COLO668 (cell line): ENCODE measurements around the gene FOXN3.
A peak's percentile ranks its signal among the peaks of the same experiment; 100 is the strongest.

ENCODE experiments used
- DNase-seq: peaks from one replicate; lab custom pipeline; 2025; ENCODE audit not compliant: unreplicated experiment; lab: John Stamatoyannopoulos, UW

Gene FOXN3

GRCh38 chr14:89409961-89410360 is 7.1 kb downstream of the FOXN3 start:
- DNase-seq: no peak

DNA sequence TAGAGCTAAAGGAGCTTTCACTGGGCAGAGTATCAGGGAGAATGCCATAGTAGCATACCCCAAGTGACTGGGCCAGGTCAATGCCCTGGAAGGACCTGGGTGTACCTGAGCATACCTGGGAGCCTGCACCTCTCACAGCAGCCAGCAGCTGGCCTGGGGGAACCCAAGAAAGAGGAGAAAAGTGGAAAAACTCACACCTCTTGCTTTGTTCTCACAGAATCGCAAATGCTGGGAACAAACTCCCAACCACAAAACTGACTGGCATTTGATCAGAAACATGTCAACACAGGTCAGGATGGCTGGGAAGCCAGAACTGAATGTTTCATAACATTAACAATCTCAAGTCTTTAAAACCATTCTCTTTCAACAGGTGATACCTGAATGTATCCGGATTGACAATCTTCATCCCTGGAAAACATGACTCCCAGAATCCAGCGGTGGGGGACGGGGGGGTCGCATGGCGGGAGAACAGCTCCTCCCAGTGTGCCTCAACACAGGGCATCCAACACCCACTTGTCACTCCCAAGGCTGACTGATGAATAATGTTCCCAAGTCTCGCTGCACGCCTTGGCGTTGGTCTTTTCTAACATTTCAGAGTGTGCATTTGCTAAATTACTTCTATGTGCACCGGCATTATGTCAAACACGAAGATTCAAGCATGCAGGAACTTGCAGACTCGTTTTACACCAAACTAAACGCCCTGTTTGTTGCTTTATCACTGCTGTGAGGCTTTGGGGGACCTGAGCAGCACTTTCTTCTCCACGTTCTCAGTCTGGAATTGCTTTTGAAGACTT is 7.9 kb downstream of the FOXN3 start:
- DNase-seq: no peak

DNA sequence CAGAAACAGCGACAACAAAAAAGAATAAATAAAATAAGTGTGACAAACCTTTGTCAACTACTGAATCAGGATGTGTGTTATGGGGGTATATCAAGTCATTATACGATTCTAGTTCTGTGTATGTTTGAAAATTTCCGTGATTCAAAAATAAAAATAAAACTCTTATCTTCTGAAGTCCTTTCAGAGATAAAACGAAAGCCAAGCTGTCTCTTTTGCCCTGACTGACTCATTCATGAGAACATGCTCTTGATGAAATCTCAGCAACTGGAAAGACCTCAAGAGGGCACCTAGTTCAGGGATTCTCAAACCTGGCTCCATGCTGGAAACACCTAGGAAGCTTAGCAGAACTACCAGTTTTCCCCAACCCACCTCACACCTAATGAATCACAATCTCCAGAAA is 9.2 kb downstream of the FOXN3 start:
- DNase-seq: no peak

DNA sequence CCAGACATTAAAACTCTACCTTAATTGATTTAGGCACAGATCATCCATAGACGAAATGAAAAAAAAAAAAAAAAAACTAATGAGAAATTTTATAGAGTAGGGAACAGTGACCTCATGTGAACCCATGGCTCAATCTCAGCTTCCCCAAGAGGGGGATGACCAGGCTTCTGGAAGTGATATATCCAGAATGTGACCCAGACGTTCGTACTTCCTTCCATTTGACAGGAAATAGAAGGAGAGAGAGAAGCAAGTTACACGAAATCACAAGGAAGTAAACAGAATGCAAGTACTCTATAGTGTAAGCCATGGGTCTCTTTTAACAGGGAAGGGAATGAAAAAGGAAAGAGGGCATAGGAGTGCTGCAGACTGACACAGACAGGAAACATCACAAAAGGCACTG is 10.1 kb downstream of the FOXN3 start:
- DNase-seq: no peak

GRCh38 chr14:89406361-89406760 is 10.7 kb downstream of the FOXN3 start:
- DNase-seq: no peak

DNA sequence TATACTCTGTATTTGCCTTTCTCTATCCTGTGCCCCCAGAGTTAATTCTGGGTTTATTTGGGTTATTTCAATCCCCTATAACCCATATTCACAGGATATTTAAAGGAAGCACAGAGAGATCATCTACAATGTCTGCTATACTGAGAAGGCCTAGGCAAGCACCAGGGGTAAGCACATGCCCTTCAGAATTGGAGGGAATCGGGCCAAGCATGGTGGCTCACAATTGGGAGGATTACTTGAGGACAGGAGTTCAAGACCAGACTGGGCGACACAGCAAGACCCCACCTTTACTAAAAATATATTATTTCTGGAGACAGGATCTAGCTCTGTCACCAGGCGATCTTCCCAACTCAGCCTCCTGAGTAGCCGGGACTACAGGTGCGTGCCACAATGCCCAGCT is 11.3 kb downstream of the FOXN3 start:
- no peak for DNase-seq

DNA sequence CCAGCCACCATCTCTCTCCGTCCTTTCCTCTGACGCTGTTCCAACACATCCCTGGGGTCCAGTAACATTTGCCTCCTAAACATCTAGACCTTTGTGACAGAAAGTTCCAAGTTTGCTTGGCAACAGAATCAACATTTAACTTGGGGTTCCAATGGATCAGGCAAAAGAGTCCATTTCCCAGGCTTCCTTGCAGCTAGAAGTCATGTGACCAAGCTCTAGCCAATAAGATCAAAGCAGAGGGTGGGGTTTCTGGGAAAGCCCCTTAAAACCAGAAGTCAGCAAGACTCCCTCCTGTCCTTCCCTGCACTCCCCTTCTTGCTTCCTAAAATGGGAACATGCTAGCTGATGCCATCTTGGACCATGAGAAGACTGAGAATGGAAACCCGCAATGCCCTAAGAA is 14.7 kb downstream of the FOXN3 start:
- DNase-seq: no peak

DNA sequence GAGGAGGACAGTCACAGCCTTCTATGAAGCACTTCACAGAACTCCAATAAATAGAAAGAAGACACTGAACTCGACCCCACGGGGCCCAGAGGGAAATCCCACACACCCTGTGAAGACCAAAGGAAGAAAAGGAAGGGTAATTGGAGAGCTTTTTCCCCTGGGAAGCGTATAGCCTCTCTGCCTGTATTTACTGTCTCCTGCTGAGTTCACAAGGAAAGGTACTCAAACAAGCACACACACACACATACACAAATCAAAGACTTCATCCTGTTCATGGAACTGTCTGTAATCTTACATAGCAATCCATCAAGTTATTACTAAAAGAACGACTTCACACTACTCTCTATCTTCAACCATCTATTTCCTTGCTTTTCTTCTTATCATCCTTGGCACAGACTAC is 15.3 kb downstream of the FOXN3 start:
- no peak for DNase-seq

- no peak for DNase-seq
These were observed 15.8 kb downstream of the FOXN3 start for GRCh38 chr14:89401241-89401640.

DNA sequence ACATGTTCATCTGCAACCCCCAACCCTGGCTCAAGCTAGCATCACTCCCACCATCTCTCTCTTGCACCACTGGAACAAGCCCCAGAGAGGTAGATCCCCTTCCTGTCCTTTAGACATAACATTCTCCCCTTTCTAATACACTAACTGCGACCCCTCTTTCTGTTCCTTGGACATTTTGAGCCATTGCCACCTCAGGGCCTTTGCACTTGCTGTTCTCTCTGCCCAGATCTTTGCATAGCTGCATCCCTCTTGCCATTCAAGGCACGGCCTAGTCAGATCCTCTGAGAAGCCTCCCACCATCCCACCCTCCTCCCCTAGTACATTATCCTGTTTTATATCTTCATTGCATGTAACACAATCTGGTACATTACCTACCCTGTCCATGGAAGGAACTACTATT is 16.5 kb downstream of the FOXN3 start:
- DNase-seq: no peak

DNA sequence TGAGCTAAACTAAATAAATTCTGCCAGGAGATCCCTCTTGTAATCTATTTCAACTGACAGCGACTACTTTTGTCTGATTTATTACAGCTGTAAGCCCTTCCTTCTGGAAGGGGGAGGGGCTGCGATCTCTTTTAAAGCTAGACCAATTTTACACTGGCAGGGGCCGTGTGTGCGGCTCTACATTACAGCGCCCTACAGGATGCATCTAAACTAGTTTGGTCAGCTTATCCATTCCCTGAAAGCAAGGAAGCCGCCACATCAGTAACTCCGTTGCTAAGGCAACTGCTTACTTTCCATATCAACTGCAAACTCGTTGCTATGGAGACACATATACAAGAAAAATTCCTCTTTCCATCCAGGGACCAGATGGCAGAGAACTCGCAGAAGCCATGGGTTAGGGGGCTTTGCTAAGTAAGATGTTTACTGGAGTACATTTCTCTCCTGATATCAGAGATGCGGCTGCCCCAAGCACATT is 17.4 kb downstream of the FOXN3 start:
- peak; percentile 47 for DNase-seq

DNA sequence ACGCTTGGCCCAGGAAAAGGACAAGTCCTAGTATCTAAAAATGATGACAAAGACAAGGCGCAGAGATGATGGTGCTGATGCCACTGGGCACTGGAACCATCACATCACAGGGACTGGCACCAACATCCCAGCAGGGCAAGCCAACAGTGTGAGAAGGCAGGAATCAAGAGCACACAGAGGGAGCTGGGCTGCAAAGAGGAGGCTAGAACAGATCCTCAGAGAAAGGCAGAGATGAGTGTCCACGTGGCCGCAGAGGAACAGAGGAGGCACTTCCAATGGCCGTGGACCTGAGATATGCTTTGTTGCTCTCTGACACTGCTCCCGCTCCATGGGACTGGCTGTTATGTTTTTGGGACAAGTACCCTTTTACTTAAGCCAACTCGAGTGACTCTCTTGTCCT is 17.9 kb downstream of the FOXN3 start:
- no peak for DNase-seq

- no peak for DNase-seq
These were observed 19.3 kb downstream of the FOXN3 start for GRCh38 chr14:89397569-89398230.

- no peak for DNase-seq
These were observed 22.1 kb downstream of the FOXN3 start for GRCh38 chr14:89394972-89395371.

DNA sequence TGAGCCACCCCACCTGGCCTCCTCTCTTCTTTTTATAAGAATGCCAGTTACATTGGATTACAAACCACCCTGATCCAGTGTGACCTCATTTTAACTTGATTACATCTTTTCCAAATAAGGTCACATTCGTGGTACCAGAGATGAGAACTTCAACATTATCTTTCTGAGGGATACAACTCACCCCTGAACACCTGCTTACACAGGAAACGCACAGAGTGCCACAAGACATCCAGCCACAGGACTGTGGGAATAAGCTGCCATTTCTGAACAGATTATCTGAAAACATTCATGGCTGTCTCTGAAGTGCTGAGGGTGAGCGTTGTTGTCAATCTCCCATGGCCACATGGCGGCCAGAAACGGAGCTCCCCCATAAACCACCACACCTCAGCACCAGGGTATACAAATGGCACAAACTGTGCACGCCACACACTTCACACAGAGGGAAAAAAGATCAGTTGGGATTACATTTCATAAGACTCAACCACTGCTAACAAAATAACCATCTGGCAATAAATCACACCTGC is 23.7 kb downstream of the FOXN3 start:
- DNase-seq: no peak

DNA sequence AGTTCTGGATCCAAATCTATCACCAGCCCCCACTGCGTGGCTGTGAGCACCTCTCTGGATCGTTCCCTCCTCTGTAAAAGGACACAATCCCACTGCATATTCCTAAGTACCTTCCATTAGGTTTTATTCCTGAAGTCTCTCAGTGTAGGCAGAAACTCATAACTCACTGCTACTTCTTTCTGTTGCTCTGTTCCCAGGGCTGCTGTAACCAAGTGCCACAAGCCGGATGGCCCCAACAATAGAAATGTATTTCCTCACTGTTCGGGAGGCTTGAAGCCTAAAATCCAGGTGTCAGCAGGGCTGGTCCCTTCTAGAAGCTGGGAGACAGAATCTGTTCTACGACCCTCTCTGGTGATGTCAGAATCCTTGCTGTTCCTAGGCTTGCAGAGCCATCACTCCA is 24.9 kb downstream of the FOXN3 start:
- no peak for DNase-seq

- DNase-seq: no peak
These were observed 25.5 kb downstream of the FOXN3 start for GRCh38 chr14:89391556-89391955.

DNA sequence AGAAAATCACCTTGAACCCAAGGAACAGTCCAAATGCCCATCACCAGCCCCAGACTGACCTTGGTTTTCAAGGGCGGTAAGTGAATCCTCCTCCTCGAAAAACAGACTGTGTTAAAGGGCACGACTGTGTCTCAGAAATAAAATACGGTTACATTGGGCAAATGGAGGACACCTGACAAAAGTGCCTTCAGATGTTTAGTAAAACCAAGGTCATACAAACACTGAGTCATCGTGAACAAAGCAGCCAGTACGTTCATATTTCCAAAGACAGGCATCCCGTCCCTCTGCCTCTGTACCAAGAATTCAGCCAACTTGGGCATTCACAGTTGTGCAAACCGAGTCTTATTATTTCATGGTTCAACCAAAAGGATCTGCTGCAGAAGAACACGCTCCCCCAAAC is 25.9 kb downstream of the FOXN3 start:
- DNase-seq: no peak

DNA sequence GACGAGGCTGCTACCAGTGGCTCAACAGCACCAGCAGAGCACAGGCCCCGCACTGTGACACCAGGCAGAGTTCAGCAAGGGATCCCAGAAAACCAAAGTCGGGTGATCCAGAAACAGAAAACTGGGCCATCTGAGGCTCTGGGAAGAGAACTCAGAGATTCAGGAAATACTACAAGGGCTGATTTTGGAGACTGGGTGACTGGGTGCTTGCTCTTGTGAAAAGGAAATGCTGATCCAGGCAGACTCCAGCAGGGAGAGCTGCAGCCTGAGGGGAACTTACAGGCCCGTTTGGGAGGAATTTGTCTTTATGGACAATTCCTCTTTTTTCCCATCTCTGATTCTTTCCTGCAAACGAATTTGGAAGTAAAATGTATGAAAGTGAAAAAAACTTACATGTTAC is 28.2 kb downstream of the FOXN3 start:
- DNase-seq: no peak

- DNase-seq: no peak
These were observed 28.9 kb downstream of the FOXN3 start for GRCh38 chr14:89387922-89388685.

DNA sequence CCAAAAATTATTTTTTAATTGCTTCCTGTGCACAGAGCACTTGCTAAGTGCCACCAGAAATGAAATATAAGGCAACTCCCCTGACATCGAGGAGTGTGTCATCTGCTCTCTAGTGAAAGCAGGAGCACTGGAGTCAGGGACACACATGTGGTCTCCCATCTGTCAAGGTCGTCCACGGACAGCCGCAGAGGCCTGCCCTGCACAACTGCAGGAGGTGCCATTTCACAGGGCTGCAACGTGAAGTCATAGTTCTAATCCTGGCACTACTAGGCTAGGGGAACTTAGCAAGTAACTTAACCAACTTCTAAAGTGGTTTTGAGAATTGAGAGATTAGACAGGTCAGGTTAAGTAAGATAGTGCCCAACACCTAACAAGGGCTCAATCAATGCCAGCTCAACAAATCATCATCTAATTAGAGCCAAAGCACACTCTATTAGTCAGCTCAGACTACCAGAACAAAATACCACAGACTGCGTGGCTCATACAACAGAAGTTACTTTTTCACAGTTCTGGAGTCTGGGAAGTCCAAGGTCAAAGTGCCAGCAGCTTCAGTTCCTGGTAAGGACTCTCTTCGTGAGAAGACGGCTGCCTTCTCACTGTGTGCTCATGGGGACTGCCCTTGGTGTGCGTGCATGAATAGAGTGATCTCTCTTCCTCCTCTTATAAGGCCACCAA is 30.7 kb downstream of the FOXN3 start:
- DNase-seq: no peak
